B cell (primary cell): ENCODE data around the gene CELA3A.

Experiments
- EZH2 ChIP-seq: IDR thresholded peaks from 2 replicates; pipeline ENCODE4 v1.6.1; 2012; ENCODE audit warnings: borderline replicate concordance, low read depth, mild to moderate bottlenecking, moderate library complexity, low read length; ENCODE audit not compliant: insufficient read depth, poor library complexity, severe bottlenecking
- TF ChIP-seq, protein P1 (sequence below): fragments of 200-600 bp; IDR thresholded peaks from one replicate; pipeline ENCODE4 v1.8.0; 2022; ENCODE audit warnings: antibody characterized with exemption, mild to moderate bottlenecking

DNA sequence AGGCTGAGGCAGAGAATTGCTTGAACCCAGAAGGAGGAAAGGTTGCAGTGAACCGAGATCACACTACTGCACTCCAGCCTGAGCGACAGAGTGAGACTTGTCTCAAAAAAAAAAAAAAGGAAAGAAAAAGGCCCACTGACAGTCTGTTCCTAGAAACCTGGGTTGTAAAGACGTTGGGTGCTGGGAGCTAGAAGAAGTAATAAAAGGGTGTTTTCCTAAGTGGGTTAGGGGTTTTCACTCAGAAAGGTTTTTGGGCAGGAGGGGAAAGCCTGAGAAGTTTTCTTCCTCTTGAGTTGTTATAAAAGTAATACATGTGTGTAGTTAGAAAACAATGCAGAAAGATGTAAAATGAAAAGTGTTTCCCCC lies 25.4 kb downstream of the CELA3A start:
- TF ChIP-seq, protein P1, sequence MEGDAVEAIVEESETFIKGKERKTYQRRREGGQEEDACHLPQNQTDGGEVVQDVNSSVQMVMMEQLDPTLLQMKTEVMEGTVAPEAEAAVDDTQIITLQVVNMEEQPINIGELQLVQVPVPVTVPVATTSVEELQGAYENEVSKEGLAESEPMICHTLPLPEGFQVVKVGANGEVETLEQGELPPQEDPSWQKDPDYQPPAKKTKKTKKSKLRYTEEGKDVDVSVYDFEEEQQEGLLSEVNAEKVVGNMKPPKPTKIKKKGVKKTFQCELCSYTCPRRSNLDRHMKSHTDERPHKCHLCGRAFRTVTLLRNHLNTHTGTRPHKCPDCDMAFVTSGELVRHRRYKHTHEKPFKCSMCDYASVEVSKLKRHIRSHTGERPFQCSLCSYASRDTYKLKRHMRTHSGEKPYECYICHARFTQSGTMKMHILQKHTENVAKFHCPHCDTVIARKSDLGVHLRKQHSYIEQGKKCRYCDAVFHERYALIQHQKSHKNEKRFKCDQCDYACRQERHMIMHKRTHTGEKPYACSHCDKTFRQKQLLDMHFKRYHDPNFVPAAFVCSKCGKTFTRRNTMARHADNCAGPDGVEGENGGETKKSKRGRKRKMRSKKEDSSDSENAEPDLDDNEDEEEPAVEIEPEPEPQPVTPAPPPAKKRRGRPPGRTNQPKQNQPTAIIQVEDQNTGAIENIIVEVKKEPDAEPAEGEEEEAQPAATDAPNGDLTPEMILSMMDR, result no peak
- TF ChIP-seq EZH2, result no peak
